GM18508 (cell line): ENCODE results near the gene SRRM3.
"Not testable (repeated sequence)": the region's sequence is repeated elsewhere in the genome, so short reads cannot be mapped to it uniquely, and the experiment has no call there.

Source experiments
- ATAC-seq: cut with Tn5 transposase; IDR thresholded peaks from one replicate; pipeline ENCODE4 v1.9.1; 2021; ENCODE audit warnings: moderate number of reproducible peaks; ENCODE audit not compliant: insufficient read depth, unreplicated experiment

Gene SRRM3

GRCh38 chr7:76226878-76227423 is 25.3 kb downstream of the SRRM3 start:
- ATAC-seq: not testable (repeated sequence)

DNA sequence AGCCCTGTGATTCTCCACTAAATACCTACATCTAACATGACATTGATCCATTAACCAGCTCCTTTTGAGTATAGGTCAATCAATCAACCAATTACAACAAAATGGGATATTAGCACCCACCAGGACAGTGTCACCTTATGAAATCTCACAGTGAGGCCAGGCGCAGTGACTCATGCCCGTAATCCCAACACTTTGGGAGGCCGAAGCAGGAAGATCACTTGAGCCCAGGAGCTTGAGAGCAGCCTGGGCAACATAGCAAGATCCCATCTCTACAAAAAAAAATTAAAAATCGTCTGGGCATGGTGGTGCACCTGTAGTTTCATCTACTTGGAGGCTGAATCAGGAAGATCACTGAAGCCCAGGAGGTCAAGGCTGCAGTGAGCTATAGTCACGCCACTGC is 28.5 kb downstream of the SRRM3 start:
- no peak for ATAC-seq

GRCh38 chr7:76231071-76231470 is 29.4 kb downstream of the SRRM3 start:
- no peak for ATAC-seq

DNA sequence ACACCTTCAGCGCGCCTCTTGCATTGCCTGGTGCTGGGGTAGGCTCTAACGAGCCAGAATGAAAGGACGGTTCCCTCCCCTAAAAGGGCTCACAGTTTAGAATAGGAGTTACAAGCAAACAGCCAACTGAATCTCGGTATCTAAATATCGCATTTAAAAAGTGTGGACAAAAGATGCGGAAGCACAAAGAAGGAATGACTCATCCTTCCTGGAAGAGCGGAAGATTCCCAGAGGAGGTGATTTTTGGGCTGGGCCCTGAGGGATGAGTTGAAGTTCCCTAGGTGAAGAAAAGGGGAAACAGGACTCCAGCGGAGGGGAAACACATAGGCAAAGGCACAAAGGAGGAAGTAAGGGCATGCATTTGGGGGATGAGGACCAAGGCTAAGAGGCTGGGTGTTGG is 29.9 kb downstream of the SRRM3 start:
- no peak for ATAC-seq

- ATAC-seq: no peak
Observed at GRCh38 chr7:76232698-76233097, 31.0 kb downstream of the SRRM3 start.

GRCh38 chr7:76233538-76234281 is 32.0 kb downstream of the SRRM3 start:
- no peak for ATAC-seq

- ATAC-seq: no peak
Observed at GRCh38 chr7:76234282-76234584, 32.5 kb downstream of the SRRM3 start.

DNA sequence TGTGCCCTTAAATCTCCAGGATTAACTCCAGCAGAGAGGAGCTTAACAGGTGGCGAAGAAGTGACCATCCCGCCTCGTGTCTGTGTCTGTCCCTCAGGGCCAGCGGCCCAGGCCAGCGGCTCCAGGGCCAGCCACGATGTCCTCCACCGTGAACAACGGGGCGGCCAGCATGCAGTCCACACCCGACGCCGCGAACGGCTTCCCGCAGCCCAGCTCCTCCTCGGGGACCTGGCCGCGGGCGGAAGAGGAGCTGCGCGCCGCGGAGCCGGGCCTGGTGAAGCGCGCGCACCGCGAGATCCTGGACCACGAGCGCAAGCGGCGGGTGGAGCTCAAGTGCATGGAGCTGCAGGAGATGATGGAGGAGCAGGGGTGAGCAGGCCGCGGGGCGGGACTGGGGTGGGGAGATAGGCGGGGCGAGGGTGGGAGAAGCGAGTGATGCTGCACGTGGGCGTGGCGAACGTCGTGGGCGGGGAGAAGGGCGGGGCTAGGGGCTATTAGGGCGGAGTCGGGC is 33.3 kb downstream of the SRRM3 start:
- ATAC-seq: no peak

- ATAC-seq: no peak
Observed at GRCh38 chr7:76236224-76236623, 34.5 kb downstream of the SRRM3 start.

DNA sequence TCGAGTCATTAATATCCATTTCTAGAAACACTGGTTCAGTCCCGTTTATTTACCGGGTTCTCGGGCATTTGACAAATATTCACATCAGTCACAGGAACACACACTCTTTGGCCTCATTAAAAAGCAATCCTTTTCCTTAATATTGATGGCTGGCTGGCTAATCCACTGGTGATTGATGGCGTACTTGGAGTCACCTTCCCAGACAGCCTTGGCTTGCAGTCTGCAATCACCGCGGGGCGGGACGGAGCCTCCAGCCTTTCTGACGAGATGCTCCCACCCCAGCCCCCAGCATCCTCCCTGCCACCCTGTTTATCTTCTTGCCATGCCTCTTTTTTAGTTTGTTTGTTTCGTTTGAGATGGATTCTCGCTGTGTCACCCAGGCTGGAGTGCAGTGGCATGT is 36.6 kb downstream of the SRRM3 start:
- ATAC-seq: no peak

- no peak for ATAC-seq
Observed at GRCh38 chr7:76241141-76241540, 39.4 kb downstream of the SRRM3 start.

GRCh38 chr7:76242517-76243063 is 40.9 kb downstream of the SRRM3 start:
- ATAC-seq: not testable (repeated sequence)

DNA sequence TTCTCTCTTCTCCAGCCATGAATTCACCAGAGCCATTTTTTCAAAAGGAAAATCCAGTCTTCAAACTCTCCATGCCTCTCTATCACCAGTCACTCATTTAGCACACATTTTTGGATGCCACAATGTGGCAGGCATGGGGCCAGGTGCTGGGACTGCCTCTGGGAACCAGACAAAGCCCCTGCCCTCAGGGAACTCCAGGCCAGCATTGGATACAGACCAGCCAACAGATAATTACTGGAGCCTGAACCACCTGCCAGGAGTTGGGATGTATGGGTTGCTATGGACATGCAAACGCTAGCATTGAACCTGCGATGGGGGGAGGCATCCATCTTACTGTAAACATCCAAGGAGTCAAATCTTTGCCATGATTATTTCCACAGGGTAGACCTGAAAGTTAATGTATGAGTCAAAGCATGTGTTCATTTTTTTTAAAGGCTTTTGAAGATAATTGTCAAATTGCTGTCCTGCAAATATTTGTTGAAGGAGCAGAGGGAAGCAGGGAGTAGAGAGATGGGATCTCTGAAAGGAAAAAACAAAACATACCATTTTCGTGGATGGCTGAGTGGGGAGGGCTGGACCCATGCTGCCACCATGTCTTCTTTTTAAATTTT is 43.2 kb downstream of the SRRM3 start:
- ATAC-seq: no peak

GRCh38 chr7:76246804-76247389 is 45.2 kb downstream of the SRRM3 start:
- no peak for ATAC-seq

- ATAC-seq: no peak
Observed at GRCh38 chr7:76247938-76248337, 46.2 kb downstream of the SRRM3 start.

DNA sequence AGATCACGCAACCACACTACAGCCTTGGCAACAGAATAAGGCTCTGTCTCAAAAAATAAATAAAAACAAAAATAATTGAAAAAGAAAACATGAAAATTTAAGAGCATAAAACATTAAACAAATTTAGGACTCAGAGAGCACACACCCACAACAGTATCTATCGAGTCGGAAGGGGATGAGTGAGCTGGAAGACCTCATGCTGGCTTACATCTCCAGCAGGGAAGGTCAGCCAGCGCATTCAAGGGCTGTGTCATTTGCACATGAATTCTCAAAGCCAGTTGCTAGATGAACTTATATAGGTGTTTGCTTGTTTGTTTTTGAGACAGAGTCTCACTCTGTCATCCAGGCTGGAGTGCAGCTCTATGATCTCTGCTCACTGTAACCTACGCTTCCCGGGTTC is 50.3 kb downstream of the SRRM3 start:
- ATAC-seq: no peak

DNA sequence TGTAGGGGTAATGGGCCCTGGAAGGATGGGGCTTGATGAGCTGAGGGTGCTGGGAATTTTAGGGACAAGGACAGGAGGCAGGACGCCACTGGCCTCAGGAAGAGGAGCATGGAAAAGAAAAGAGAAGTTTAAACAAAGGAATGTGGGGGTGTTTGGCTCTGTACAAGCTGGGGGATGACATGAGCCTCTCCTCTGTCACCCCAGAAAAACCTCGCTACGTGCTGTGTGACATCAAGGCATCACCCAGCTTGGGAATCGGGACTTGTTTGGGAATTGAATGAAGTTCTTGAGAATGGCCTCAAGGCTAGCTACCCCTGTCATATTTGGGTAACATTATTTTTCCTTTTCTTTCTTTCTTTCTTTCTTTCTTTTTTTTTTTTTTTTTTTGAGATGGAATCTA is 53.1 kb downstream of the SRRM3 start:
- ATAC-seq: no peak

DNA sequence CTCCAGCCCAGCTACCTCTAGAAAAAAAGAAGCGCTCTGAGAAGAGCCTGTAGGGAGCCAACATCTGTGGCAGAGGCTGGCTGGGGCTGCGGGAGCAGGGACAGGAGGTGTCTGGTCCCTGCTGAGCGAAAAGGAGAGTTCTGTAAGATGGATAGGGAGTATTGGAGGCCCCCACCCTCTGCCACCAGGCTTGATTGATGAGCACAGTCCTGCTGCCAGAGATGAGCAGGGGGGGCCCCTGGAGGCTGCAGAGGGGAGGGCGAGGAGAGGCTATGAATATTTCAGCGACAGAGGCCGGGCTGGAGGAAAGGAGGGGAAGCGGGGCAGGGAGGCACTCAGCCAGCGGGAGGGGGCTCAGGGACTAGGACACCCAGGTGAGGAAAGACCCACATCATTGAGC is 56.3 kb downstream of the SRRM3 start:
- ATAC-seq: no peak

GRCh38 chr7:76259124-76260093 is 57.7 kb downstream of the SRRM3 start:
- no peak for ATAC-seq

DNA sequence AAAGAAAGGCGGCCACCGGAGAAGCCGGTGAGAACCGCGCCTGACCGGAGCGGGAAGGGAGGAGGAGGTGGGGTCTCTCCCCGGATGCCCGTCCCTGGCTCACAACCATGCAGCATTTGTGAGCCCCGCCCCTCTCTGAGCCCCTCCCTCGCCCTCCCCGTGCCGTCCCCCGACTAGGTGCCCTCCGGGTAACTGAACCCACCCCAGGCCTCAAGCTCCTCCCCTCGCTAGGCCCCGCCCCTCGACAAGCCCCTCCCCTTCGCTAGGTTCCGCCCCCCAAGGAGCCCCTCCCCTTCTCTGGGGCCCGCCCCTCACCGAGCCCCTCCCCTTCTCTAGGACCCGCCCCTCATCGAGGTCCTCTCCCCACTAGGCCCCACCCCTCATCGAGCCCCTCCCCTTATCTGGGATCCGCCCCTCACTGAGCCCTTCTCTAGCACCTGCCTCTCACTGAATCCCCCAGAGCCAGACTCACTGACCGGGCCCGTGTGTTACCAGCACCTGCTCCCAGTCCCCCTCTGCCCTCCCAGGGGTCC is 58.5 kb downstream of the SRRM3 start:
- no peak for ATAC-seq
